T-helper 2 cell (primary cell): Measurements from ENCODE around the gene MEIS1.
"Not testable (repeated sequence)": the region's sequence is repeated elsewhere in the genome, so short reads cannot be mapped to it uniquely, and the experiment has no call there.

Source experiments
- DNase-seq, 5 experiments: peaks; one replicate each; pipeline versions ENCODE4 v3.0.0 to v3.0.0-alpha.2; 2012 to 2022

MEIS1 gene

DNA sequence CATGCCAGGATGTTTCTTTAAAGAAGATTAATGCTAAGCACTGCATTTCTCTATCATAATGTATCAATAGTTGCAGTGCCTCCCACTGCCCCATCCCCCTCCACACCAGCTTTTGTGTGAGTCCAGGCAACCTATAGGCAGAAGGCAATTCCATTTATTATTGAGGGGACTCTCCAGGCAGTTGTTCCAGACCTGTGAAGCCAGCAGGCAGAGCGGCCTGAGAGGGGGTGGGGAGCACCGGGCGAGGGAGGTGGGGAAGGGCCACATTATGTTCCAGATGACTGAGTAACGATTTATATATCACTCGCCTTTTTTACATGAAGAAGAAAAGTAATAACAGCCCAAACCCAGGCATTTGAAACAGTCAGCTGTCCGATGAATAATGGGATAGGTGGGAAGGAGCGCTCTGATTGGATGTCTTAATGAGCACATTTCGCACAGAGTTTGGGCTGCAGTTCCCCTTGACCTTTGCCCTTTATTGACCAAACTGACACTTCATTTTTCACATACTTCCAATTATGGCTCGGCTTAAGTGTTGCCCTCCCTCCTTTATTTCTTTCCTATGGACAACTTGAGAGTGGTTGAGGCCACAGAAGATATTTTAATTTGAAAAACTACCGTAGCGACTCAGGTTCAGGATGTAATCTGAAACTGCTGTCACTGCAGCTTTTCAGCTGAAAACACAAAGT is 34.4 kb downstream of the MEIS1 start:
- no peak for DNase-seq

DNA sequence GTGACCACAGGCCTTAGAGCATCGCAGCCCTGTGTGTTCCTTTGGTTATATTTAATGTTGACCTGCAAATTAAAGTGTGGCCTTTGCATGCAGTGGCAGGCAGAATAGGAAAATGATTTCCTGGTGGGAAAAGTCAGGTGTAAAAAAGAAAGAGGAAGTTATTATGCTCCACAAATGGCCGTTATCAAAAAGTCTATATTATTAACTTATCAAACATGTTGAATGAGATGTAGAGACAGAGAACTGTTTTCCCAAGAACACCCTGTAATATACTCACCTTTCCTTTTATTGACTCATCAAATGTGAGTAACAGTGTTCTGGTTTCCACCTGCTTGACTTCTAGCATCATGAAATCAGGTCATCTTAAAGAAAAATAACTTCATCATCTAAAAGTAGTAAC is 35.3 kb downstream of the MEIS1 start:
- DNase-seq, result no peak

GRCh38 chr2:66472225-66472843 is 37.4 kb downstream of the MEIS1 start:
- no peak for DNase-seq

- no peak for DNase-seq
These were observed 42.4 kb downstream of the MEIS1 start for GRCh38 chr2:66477135-66477842.

DNA sequence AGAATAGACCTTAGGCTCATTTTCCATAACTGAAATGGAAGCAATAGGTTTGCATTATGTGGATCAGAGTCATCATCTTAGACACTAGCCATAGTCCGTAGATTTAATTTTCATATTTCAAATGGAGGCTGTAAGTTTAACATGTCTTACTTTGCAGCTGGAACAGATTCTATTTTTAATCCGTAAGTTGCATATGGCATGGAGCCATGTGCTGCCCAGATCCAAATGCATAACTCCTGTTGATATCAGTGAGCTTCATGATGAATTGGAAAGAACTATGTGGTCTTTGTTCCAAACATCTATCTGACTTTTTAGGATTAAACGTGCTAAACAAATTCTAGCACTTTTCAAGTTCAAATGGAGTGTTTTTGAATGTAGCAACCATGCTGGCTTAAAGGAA is 43.4 kb downstream of the MEIS1 start:
- DNase-seq, result no peak

- no peak for DNase-seq
These were observed 43.9 kb downstream of the MEIS1 start for GRCh38 chr2:66478731-66479316.

GRCh38 chr2:66481100-66481549 is 46.2 kb downstream of the MEIS1 start:
- DNase-seq, result no peak

DNA sequence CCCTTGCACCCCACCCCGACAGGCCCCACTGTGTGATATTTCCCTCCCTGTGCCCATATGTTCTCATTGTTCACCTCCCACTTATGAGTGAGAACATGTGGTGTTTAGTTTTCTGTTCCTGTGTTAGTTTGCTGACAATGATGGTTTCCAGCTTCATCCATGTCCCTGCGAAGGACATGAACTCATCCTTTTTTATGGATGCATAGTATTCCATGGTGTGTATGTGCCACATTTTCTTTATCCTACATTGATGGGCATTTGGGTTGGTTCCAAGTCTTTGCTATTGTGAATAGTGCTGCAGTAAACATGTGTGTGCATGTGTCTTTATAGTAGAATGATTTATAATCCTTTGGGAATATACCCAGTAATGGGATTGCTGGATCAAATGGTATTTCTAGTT is 50.3 kb downstream of the MEIS1 start:
- not testable (repeated sequence) for DNase-seq

- no peak for DNase-seq
These were observed 54.0 kb downstream of the MEIS1 start for GRCh38 chr2:66488946-66489345.

DNA sequence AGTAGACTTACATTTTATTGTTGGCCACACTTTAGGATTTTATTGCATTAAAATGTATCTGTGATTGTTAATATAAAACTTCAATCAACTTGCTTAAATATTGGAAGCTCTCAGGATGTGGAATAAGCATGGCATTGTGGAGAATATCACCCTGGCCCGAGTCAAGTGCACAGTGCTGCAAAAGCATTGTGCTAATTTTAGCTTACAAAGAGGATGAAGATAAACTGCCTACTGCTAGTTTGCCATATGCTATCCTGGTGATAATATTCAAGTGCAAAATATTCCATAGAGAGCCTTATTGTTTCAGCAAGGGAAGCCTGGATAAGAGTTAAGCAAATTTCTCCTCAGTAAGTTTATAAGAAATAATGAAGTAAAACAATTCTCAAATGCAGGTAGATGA is 54.5 kb downstream of the MEIS1 start:
- no peak for DNase-seq

GRCh38 chr2:66490588-66491001 is 55.7 kb downstream of the MEIS1 start:
- DNase-seq, result no peak

DNA sequence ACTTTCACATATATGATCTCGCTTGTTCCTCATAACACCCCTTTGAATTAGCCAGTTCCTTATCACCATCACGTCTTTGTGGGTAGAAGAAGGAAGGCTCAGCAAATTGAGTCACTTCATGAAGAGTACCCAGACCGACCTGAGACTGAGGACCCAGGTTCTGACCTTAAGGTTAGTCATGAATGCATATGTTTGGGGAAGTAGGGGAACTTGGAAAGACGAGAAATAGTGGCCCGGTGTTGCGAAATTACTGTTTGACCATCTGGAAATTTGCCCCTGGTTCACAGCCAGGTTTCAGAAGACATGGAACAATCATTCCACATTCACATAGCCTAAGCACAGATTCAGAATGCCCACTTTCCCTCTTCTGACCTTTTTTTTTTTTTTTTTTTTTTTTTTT is 59.8 kb downstream of the MEIS1 start:
- no peak for DNase-seq

DNA sequence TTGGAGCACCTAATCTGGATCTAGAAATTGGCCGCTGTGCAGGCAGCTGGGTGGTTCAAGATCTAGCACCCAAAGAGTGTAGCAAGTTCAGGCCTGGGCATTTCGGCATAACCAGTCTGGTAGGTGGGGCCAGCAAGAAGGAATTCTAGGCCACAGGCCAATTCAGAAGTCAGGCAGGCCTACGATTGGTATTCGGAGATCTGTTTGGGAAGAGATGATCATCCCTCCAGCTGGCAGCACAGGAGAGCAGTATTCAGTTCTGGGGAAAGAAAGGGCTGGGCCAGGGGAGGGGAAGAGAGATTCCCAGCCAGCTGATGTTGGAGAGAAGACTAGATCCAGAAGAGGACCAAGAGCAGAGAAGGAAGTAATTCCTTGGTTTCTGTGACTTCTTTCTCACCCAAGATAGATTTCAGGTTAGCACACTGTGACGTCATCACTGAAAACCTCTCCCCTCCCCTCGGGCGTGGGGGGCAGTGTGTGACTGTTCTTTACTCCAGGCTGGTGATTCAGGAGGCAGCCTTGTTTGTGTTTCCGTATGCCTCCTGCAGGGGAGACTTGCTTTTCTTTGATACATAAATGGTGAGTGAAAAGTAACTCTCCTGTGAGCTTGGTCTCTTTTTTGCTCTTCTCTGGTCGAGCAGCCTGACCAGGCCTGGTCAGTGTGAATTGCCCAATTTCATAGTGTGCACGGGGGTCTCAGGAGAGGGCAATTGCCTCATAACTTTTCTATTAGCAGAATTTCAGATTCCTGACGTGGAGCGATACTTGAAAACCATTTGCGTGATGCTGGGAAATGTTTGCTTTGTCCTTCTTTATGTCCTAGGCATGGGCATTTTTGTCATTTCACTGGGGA is 61.1 kb downstream of the MEIS1 start:
- DNase-seq, result no peak

GRCh38 chr2:66496670-66497420 is 61.9 kb downstream of the MEIS1 start:
- DNase-seq, result no peak

DNA sequence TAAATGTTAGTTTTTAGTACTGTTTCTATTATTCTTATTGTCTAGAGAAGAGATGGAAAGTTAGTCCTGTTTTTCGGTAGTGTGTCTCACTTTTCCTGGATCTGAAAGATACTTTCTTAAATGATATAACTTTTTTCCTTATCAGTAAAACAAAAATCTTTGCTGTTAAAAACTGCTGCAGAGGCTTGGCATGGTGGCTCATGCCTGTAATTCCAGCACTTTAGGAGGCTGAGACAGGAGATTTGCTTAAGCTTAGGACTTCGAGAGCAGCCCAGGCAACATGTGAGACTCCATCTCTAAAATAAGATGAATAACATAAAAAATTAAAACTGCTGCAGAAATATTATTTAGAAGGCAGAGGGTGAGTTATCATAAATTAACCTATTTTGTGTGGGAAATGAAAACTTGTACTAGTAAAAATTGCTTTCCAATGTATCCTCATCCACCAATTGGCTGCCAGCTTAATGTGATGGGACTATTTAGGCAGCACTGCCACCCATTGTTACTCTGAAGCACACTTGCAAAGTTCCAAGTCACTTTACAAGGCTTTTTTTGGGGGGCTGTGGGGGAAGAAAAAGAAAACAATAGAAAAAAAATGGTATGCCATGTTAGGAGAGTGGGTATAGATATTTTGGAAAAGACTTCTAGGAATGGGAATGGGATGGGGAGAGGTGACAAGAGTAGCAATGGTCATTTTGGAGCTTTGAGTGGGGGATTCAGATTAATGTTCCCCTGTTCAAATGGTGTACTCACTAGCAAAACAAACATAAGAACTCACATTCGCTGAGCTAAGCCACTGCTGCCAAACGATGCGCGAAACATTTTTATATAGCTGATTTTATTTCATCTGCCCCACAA is 62.7 kb downstream of the MEIS1 start:
- no peak for DNase-seq

DNA sequence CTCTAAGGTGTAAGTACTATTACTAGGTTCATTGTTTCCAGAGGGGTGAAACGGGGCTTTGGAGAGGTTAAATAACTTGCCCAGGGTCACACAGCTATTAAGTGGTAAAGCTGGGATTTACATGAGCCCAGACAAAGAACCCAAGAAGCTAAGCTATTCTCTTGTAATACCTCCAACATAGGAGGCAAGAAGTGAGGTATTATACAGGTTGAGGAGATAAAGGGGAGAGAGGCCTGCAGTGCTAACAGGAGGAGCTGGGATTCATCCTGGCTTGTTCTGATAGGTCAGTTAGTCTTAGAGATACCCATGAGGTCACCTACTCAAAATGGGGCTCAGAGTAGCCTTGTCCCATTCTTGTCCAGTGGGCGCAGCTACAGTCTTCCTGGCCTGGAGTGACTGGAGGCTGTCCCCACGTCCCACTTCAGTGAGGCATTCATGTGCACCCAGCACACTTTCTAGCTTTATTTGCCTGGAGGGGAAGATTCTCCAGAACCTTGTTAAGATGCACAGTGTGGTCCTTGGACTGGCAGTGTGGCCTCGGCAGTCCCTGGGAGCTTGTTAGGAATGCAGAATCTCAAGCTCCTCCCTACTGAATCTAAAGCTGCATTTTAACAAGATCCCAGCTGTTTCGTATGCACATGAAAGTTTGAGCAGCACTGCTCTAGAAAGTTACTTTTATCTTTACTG is 63.5 kb downstream of the MEIS1 start:
- no peak for DNase-seq

GRCh38 chr2:66501267-66501666 is 66.3 kb downstream of the MEIS1 start:
- no peak for DNase-seq

- no peak for DNase-seq
These were observed 71.3 kb downstream of the MEIS1 start for GRCh38 chr2:66506265-66506664.

GRCh38 chr2:66507673-66508201 is 72.8 kb downstream of the MEIS1 start:
- DNase-seq, result no peak

GRCh38 chr2:66508484-66509071 is 73.7 kb downstream of the MEIS1 start:
- DNase-seq, result no peak
